IMR-90 (cell line): Measurements from ENCODE around the gene EME2. TPM values are rescaled to one million over a fixed set of nuclear protein-coding genes. Genes with fewer than 3 reads are reported as not detected.
A peak's percentile ranks its signal among the peaks of the same experiment; 100 is the strongest.

ENCODE experiments used
- ATAC-seq: fragments of 200-7000 bp; cut with Tn5 transposase; 2 replicates; pipeline ENCODE4 v1.9.1; 2020; ENCODE audit warnings: low read depth, mild to moderate bottlenecking, moderate library complexity
- BruUV-seq: library from RNA; stranded (reverse); fragments of 400-500 nt; replicated peaks from 2 replicates; lab custom pipeline; 2021; lab: Mats Ljungman, UMichigan
- CTCF ChIA-PET: fragments of 300-600 bp; formaldehyde crosslinking; extraction: SDS; loops from one replicate; lab custom pipeline; 2021; ENCODE audit warnings: antibody characterized with exemption; lab: Yijun Ruan, JAX
- POLR2A ChIA-PET: fragments of 300-600 bp; sonication (Branson Sonifier 250); formaldehyde crosslinking; loops from one replicate; lab custom pipeline; 2022; ENCODE audit warnings: antibody characterized with exemption; ENCODE audit not compliant: unreplicated experiment; lab: Charles Lee
- DNase-seq: peaks from one replicate; pipeline ENCODE4 v3.0.0; 2013
- H2AFZ ChIP-seq: replicated peaks from 2 replicates; pipeline ENCODE3; 2013; ENCODE audit warnings: low read length, mild to moderate bottlenecking; ENCODE audit not compliant: poor library complexity
- H2AK5ac ChIP-seq: 2 replicates; pipeline ENCODE4 v1.6.1; 2013; ENCODE audit warnings: low read depth, low read length, inconsistent platforms
- H2AK9ac ChIP-seq: replicated peaks from 2 replicates; pipeline ENCODE3; 2013; ENCODE audit warnings: mild to moderate bottlenecking, low read depth, low read length, moderate library complexity; ENCODE audit not compliant: poor library complexity
- H2BK120ac ChIP-seq: 2 replicates; pipeline ENCODE4 v1.6.1; 2013; ENCODE audit warnings: low read depth, low read length, inconsistent platforms
- H2BK15ac ChIP-seq: 3 replicates; pipeline ENCODE4 v1.6.1; 2013; ENCODE audit warnings: low read depth, low read length, inconsistent platforms
- H2BK20ac ChIP-seq: 2 replicates; pipeline ENCODE4 v1.6.1; 2013; ENCODE audit warnings: low read depth, mild to moderate bottlenecking, inconsistent platforms, low read length, moderate library complexity
- H2BK5ac ChIP-seq: 2 replicates; pipeline ENCODE4 v1.6.1; 2013; ENCODE audit warnings: mild to moderate bottlenecking, low read depth, low read length, inconsistent platforms; ENCODE audit not compliant: poor library complexity, severe bottlenecking
- H3K14ac ChIP-seq: replicated peaks from 2 replicates; pipeline ENCODE4 v1.6.1; 2013; ENCODE audit warnings: low read depth, low read length, inconsistent platforms
- H3K18ac ChIP-seq: 2 replicates; pipeline ENCODE4 v1.6.1; 2013; ENCODE audit warnings: low read depth, low read length, control low read depth
- H3K23ac ChIP-seq: 2 replicates; pipeline ENCODE4 v1.6.1; 2013; ENCODE audit warnings: low read depth, low read length, inconsistent platforms
- H3K27ac ChIP-seq: 2 replicates; pipeline ENCODE4 v1.5.1; 2013; ENCODE audit warnings: mild to moderate bottlenecking, control low read depth, low read length; ENCODE audit not compliant: insufficient read depth
- H3K27me3 ChIP-seq: 2 replicates; pipeline ENCODE4 v1.6.1; 2013; ENCODE audit warnings: low read length; ENCODE audit not compliant: control insufficient read depth, insufficient read depth
- H3K36me3 ChIP-seq: 2 replicates; pipeline ENCODE4 v1.6.1; 2013; ENCODE audit warnings: low read length, mixed read lengths; ENCODE audit not compliant: control insufficient read depth, insufficient read depth
- H3K4ac ChIP-seq: 2 replicates; pipeline ENCODE4 v1.6.1; 2013; ENCODE audit warnings: low read depth, low read length, inconsistent platforms
- H3K4me1 ChIP-seq: 2 replicates; pipeline ENCODE4 v1.6.1; 2013; ENCODE audit warnings: low read length, mixed read lengths; ENCODE audit not compliant: control insufficient read depth, insufficient read depth
- H3K4me2 ChIP-seq: 2 replicates; pipeline ENCODE4 v1.6.1; 2013; ENCODE audit warnings: low read depth, mild to moderate bottlenecking, control low read depth, low read length, moderate library complexity
- H3K4me3 ChIP-seq: 2 replicates; pipeline ENCODE4 v1.5.1; 2013; ENCODE audit warnings: low read depth, mild to moderate bottlenecking, control low read depth, low read length, moderate library complexity; ENCODE audit not compliant: insufficient read depth
- H3K56ac ChIP-seq: 2 replicates; pipeline ENCODE4 v1.6.1; 2013; ENCODE audit warnings: low read length, inconsistent platforms; ENCODE audit not compliant: insufficient read depth; ENCODE audit errors: extremely low read depth
- H3K79me1 ChIP-seq, 2 experiments: 2 replicates each; pipeline ENCODE4 v1.6.1; 2013; ENCODE audit warnings: low read length in 2 of 2, inconsistent platforms in 1 of 2, low read depth in 1 of 2
- H3K9ac ChIP-seq: 2 replicates; pipeline ENCODE4 v1.6.1; 2013; ENCODE audit warnings: low read depth, low read length, control low read depth
- H3K9me1 ChIP-seq: 2 replicates; pipeline ENCODE4 v1.6.1; 2013; ENCODE audit warnings: low read length, inconsistent platforms; ENCODE audit not compliant: insufficient read depth
- H3K9me3 ChIP-seq: 2 replicates; pipeline ENCODE4 v1.6.1; 2013; ENCODE audit warnings: low read length; ENCODE audit not compliant: control insufficient read depth, insufficient read depth
- H4K20me1 ChIP-seq: 2 replicates; pipeline ENCODE4 v1.6.1; 2013; ENCODE audit warnings: low read length, inconsistent platforms; ENCODE audit not compliant: insufficient read depth
- H4K5ac ChIP-seq: 2 replicates; pipeline ENCODE4 v1.6.1; 2013; ENCODE audit warnings: mild to moderate bottlenecking, low read depth, low read length, control low read depth
- H4K8ac ChIP-seq, 2 experiments: 2 replicates each; pipeline ENCODE4 v1.6.1; 2013; ENCODE audit warnings: low read depth in 2 of 2, low read length in 2 of 2, control low read depth in 1 of 2, inconsistent platforms in 1 of 2
- H4K91ac ChIP-seq: 2 replicates; pipeline ENCODE4 v1.6.1; 2013; ENCODE audit warnings: low read depth, low read length, inconsistent platforms; ENCODE audit not compliant: insufficient read depth
- BHLHE40 ChIP-seq: fragments of 150-350 bp; IDR thresholded peaks from 2 replicates; pipeline ENCODE4 v1.6.1; 2016; ENCODE audit warnings: mild to moderate bottlenecking, low read depth, low read length
- CEBPB ChIP-seq: IDR thresholded peaks from 2 replicates; pipeline ENCODE4 v1.6.1; 2012; ENCODE audit warnings: low read depth, low read length, improper control_type of control experiment
- CHD1 ChIP-seq: IDR thresholded peaks from 2 replicates; pipeline ENCODE4 v1.6.1; 2012; ENCODE audit warnings: low read depth, low read length, improper control_type of control experiment
- ELK1 ChIP-seq: fragments of 150-350 bp; IDR thresholded peaks from 2 replicates; pipeline ENCODE4 v1.6.1; 2016; ENCODE audit warnings: low read depth, mild to moderate bottlenecking, low read length, moderate library complexity, borderline replicate concordance
- FOS ChIP-seq: fragments of 150-350 bp; IDR thresholded peaks from 2 replicates; pipeline ENCODE4 v1.6.1; 2016; ENCODE audit warnings: low read depth, low read length
- MAFK ChIP-seq: IDR thresholded peaks from 2 replicates; pipeline ENCODE4 v1.6.1; 2012; ENCODE audit warnings: low read depth, low read length, improper control_type of control experiment
- POLR2A ChIP-seq: IDR thresholded peaks from 2 replicates; pipeline ENCODE4 v1.6.1; 2012; ENCODE audit warnings: mild to moderate bottlenecking, low read depth, low read length
- RFX5 ChIP-seq: IDR thresholded peaks from 2 replicates; pipeline ENCODE4 v1.8.0; 2012; ENCODE audit warnings: low read depth, mild to moderate bottlenecking, low read length, moderate library complexity
- SMC3 ChIP-seq: fragments of 150-350 bp; IDR thresholded peaks from 2 replicates; pipeline ENCODE4 v1.6.1; 2016; ENCODE audit warnings: low read depth, mild to moderate bottlenecking, antibody characterized with exemption, low read length, moderate library complexity
- whole genome bisulfite sequencing, 2 experiments: methylation state at CpG; one replicate each; pipeline versions ENCODE4 v1.1.5 to v1.1.7; 2013; ENCODE audit warnings: missing lambda C conversion rate in 2 of 2; ENCODE audit not compliant: insufficient read length in 1 of 2; ENCODE audit errors: extremely low coverage in 2 of 2; 5-methylcytosine and 5-hydroxymethylcytosine counted together
- dilution Hi-C: fragments of 300-500 bp; cut with HindIII; formaldehyde crosslinking; loops from one replicate; pipeline ENCODE4 v1.14.3; 2018; ENCODE audit warnings: low sequenced_read_pairs; ENCODE audit not compliant: unreplicated experiment
- in situ Hi-C: fragments of 300-500 bp; cut with MboI; formaldehyde crosslinking; loops from 3 replicates; pipeline ENCODE4 v1.14.3; 2019; ENCODE audit warnings: low sequenced_read_pairs, inconsistent platforms, mixed read lengths
- intact Hi-C: fragments of 100-400 bp; cut with micrococcal nuclease; formaldehyde crosslinking; loops from 2 replicates; pipeline ENCODE4 v1.10.0; 2022
- polyA plus RNA-seq, 3 experiments: library from polyadenylated mRNA; depleted of rRNA; stranded (reverse); fragments of >200 nt; gene quantifications; 2 replicates each; pipeline ENCODE4 v1.2.3, GENCODE V29; 2012; ENCODE audit warnings: low replicate concordance in 1 of 3
- total RNA-seq: library from RNA; depleted of rRNA; stranded (reverse); fragments of >200 nt; gene quantifications from 2 replicates; pipeline ENCODE4 v1.2.3, GENCODE V29; 2012

The EME2 gene
- total and polyA plus RNA-seq, 2 of the 4 experiments (the other 2 are of a cell fraction), result 1.3 to 9.6 TPM

DNA sequence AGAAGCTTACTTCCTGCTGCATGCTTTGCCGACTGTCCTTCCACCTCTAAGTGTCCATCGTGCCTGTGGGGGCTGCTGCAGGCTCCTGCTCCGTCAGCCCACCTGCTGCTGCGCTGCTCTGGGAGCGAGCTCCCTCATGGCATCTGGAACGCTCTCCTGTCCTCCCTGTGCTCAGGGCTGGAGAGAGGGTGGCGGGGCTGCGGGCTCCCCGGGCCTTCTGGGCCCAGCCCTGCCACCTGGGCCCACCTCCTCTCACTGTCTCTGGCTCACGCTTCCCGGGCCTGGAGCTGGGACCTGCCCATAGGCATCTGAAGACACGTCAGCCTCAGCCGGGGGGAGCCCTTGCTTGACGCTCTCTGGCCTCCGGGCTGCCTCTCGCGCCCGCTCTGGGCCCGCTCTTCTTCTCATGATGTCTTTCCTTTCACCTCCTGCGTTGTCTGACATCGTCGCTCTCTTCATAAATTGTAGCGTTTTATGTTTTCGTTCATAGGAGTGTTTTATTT, 28.2 kb upstream of the EME2 start (continued):
- TF ChIP-seq CHD1 (no peak), SMC3 (no peak)

GRCh38 chr16:1745181-1745899, 27.3 kb upstream of the EME2 start:
- TSS peak; percentile 47 for BruUV-seq
- DNase-seq (peak; percentile 59), ATAC-seq (peak; percentile 62)
- Histone ChIP-seq H3K56ac (no peak overlapping the region; the same call in 1 of the 2 replicates), H3K4me1 (peaks cover 2% of the 10 kb centered on the region; the same call in 1 of the 2 replicates), H3K9me3 (no peaks in the 10 kb centered on the region), H4K20me1 (peaks cover 16% of the 10 kb centered on the region), H2AFZ (peak overlapping the region; percentile 23), H2AK5ac (no peak overlapping the region), H2BK15ac (no peak overlapping the region), H3K23ac (no peak overlapping the region), H4K8ac (peak overlapping the region in 1 of 2 experiments; percentile 47; a peak in 1 of 4 replicates), H3K14ac (0 out of 2 replicates have a peak overlapping the region, but pooled peaks have one; percentile 1), H4K5ac (no peak overlapping the region), H2BK5ac (no peak overlapping the region), H3K4ac (peak overlapping the region; percentile 42; the same call in 1 of the 2 replicates), H3K4me2 (no peak overlapping the region), H2BK120ac (peak overlapping the region; percentile 33; the same call in 1 of the 2 replicates), H3K36me3 (peaks cover 62% of the 10 kb centered on the region), H3K79me1 (peaks cover 16 to 47% of the 10 kb centered on the region in 2 experiments), H3K18ac (no peak overlapping the region), H2AK9ac (peak overlapping the region; percentile 87), H4K91ac (0 out of 2 replicates have a peak overlapping the region, but pooled peaks have one; percentile 16), H2BK20ac (peak overlapping the region; percentile 23; the same call in 1 of the 2 replicates), H3K9me1 (peaks cover 8% of the 10 kb centered on the region), H3K27ac (no peak overlapping the region), H3K9ac (no peak overlapping the region), H3K27me3 (no peaks in the 10 kb centered on the region), H3K4me3 (no peak overlapping the region)
- dilution Hi-C loops (no loop called here), intact Hi-C loops (no loop called here), in situ Hi-C loops (no loop called here)
- ChIA-PET POLR2A (no interaction called here), CTCF (interaction anchor here (1.4 kb wide), 1 partner anchor 40 kb away, joined by 7 read pairs; the partner anchor contains the start of gene MAPK8IP3)
- WGBS, 2 experiments, result 94% methylated on average over 12 of the region's 25 CpGs; no CpG with 5 or more reads in 1 of the 2 experiments
- TF ChIP-seq FOS (no peak), MAFK (no peak), RFX5 (no peak), SMC3 (no peak), ELK1 (no peak), POLR2A (no peak), BHLHE40 (no peak), CEBPB (no peak), CHD1 (no peak)
